Measurements from ENCODE around the gene RACGAP1. TPM values are rescaled to one million over a fixed set of nuclear protein-coding genes. Genes with fewer than 3 reads are reported as not detected.

Gene RACGAP1
- total and polyA plus RNA-seq, 2 of the 4 experiments (the other 2 are of a cell fraction), result 37.9 to 110 TPM

GRCh38 chr12:49946497-49946896, 78.8 kb downstream of the RACGAP1 start:
- no peak for DNase-seq
- Histone ChIP-seq H2BK5ac (ENCODE audit: low read depth, low read length, poor library complexity, severe bottlenecking) (no peak overlapping the region), H3K27ac (ENCODE audit: insufficient read depth, low read length) (no peak overlapping the region), H3K18ac (ENCODE audit: low read depth, low read length) (no peak overlapping the region), H3K14ac (replicated peaks; ENCODE audit: low read depth, low read length) (no peak overlapping the region), H4K5ac (ENCODE audit: low read depth, low read length) (no peak overlapping the region), H2AK9ac (replicated peaks; ENCODE audit: low read depth, low read length, poor library complexity) (no peak overlapping the region), H3K36me3 (ENCODE audit: control insufficient read depth, insufficient read depth, low read length) (no peaks in the 10 kb centered on the region), H3K9me3 (ENCODE audit: control insufficient read depth, insufficient read depth, low read length) (no peaks in the 10 kb centered on the region), H2BK15ac (ENCODE audit: low read depth, low read length) (no peak overlapping the region), H3K27me3 (ENCODE audit: control insufficient read depth, insufficient read depth, low read length) (peaks cover 16% of the 10 kb centered on the region), H2AFZ (replicated peaks; ENCODE audit: low read length, poor library complexity) (no peak overlapping the region), H3K4me3 (ENCODE audit: insufficient read depth, low read depth, low read length) (no peak overlapping the region), H3K56ac (ENCODE audit: extremely low read depth, insufficient read depth, low read length) (no peak overlapping the region), H3K4me1 (ENCODE audit: control insufficient read depth, insufficient read depth, low read length) (no peaks in the 10 kb centered on the region; the same call in 1 of the 2 replicates), H3K4me2 (ENCODE audit: low read depth, low read length) (no peak overlapping the region), H2AK5ac (ENCODE audit: low read depth, low read length) (no peak overlapping the region), H2BK20ac (ENCODE audit: low read depth, low read length) (no peak overlapping the region), H3K9me1 (ENCODE audit: insufficient read depth, low read length) (0 out of 2 replicates have a peak, but pooled peaks cover 3% of the 10 kb centered on the region), H3K79me1 (ENCODE audit: low read depth in 1 of 2, low read length in 2 of 2) (no peaks in the 10 kb centered on the region), H4K91ac (ENCODE audit: insufficient read depth, low read depth, low read length) (no peak overlapping the region), H3K9ac (ENCODE audit: low read depth, low read length) (no peak overlapping the region), H3K4ac (ENCODE audit: low read depth, low read length) (no peak overlapping the region), H3K23ac (ENCODE audit: low read depth, low read length) (no peak overlapping the region), H2BK120ac (ENCODE audit: low read depth, low read length) (no peak overlapping the region), H4K20me1 (ENCODE audit: insufficient read depth, low read length) (no peaks in the 10 kb centered on the region), H4K8ac (ENCODE audit: low read depth in 2 of 2, low read length in 2 of 2) (no peak overlapping the region)
- TF ChIP-seq, protein P1, sequence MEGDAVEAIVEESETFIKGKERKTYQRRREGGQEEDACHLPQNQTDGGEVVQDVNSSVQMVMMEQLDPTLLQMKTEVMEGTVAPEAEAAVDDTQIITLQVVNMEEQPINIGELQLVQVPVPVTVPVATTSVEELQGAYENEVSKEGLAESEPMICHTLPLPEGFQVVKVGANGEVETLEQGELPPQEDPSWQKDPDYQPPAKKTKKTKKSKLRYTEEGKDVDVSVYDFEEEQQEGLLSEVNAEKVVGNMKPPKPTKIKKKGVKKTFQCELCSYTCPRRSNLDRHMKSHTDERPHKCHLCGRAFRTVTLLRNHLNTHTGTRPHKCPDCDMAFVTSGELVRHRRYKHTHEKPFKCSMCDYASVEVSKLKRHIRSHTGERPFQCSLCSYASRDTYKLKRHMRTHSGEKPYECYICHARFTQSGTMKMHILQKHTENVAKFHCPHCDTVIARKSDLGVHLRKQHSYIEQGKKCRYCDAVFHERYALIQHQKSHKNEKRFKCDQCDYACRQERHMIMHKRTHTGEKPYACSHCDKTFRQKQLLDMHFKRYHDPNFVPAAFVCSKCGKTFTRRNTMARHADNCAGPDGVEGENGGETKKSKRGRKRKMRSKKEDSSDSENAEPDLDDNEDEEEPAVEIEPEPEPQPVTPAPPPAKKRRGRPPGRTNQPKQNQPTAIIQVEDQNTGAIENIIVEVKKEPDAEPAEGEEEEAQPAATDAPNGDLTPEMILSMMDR (conservative IDR thresholded peaks at IDR 0.05; ENCODE audit: low read depth, low read length), result no peak
- TF ChIP-seq RCOR1 (IDR thresholded peaks at IDR 0.05; ENCODE audit: insufficient replicate concordance, low read length) (no peak), RAD21 (IDR thresholded peaks at IDR 0.05; ENCODE audit: low read length) (no peak)
- TF ChIP-seq, protein P2, sequence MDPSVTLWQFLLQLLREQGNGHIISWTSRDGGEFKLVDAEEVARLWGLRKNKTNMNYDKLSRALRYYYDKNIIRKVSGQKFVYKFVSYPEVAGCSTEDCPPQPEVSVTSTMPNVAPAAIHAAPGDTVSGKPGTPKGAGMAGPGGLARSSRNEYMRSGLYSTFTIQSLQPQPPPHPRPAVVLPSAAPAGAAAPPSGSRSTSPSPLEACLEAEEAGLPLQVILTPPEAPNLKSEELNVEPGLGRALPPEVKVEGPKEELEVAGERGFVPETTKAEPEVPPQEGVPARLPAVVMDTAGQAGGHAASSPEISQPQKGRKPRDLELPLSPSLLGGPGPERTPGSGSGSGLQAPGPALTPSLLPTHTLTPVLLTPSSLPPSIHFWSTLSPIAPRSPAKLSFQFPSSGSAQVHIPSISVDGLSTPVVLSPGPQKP (IDR thresholded peaks at IDR 0.05; ENCODE audit: borderline replicate concordance, low read depth, low read length), result no peak
- ATAC-seq (ENCODE audit: low read depth), result no peak
- in situ Hi-C loops (cut with MboI; ENCODE audit: low sequenced_read_pairs), result no loop called here
- BruUV-seq (replicated peaks), result no TSS peak
- WGBS, 2 experiments (ENCODE audit: extremely low coverage in 2 of 2, insufficient read length in 1 of 2), result 80% methylated on average over 1 of the region's 3 CpGs; no CpG with 5 or more reads in 1 of the 2 experiments
- dilution Hi-C loops (cut with HindIII; ENCODE audit: low sequenced_read_pairs, unreplicated experiment), result no loop called here
- CTCF ChIA-PET, result interaction anchor here (0.8 to 1.8 kb wide), 7 partner anchors 8 to 79 kb away, joined by 3 to 15 read pairs (median 6); no protein-coding TSS in a partner anchor
- intact Hi-C loops (cut with micrococcal nuclease), result no loop called here
- POLR2A ChIA-PET (ENCODE audit: unreplicated experiment), result no interaction called here

Data from IMR-90 (cell line).